T-helper 1 cell treated with Interleukin-12 subunit alpha and Interleukin-12 subunit beta and Interleukin-4 antibody, amounts not matched to agents 30 μg/mL and 1 μg/mL, for 36 hours (primary cell): ENCODE results near the gene TRUB2.
"Not testable (repeated sequence)": the region's sequence is repeated elsewhere in the genome, so short reads cannot be mapped to it uniquely, and the experiment has no call there.

Experiments
- H3K27ac Mint-ChIP-seq: one replicate; pipeline ENCODE4 v1.8.0; 2021; ENCODE audit warnings: mild to moderate bottlenecking, mixed read lengths
- H3K27me3 Mint-ChIP-seq: one replicate; pipeline ENCODE4 v1.8.0; 2021; ENCODE audit warnings: low read depth, mixed read lengths
- H3K36me3 Mint-ChIP-seq: one replicate; pipeline ENCODE4 v1.8.0; 2021; ENCODE audit warnings: low read depth, mixed read lengths
- H3K4me1 Mint-ChIP-seq: one replicate; pipeline ENCODE4 v1.8.0; 2021; ENCODE audit warnings: low read depth, mixed read lengths
- H3K4me3 Mint-ChIP-seq: one replicate; pipeline ENCODE4 v1.8.0; 2021; ENCODE audit warnings: mild to moderate bottlenecking, moderate library complexity, mixed read lengths
- H3K9me3 Mint-ChIP-seq: one replicate; pipeline ENCODE4 v1.8.0; 2021; ENCODE audit warnings: mixed read lengths

The TRUB2 gene

GRCh38 chr9:128297221-128297773 is 24.9 kb downstream of the TRUB2 start:
- no peak overlapping the region for H3K4me3 Mint-ChIP-seq
- no peaks in the 10 kb centered on the region for H3K9me3 Mint-ChIP-seq
- H3K4me1 Mint-ChIP-seq, result peaks cover 3% of the 10 kb centered on the region
- H3K36me3 Mint-ChIP-seq, result no peaks in the 10 kb centered on the region
- no peak overlapping the region for H3K27ac Mint-ChIP-seq
- no peaks in the 10 kb centered on the region for H3K27me3 Mint-ChIP-seq

GRCh38 chr9:128296340-128297220 is 25.7 kb downstream of the TRUB2 start:
- H3K4me3 Mint-ChIP-seq, result no peak overlapping the region
- H3K4me1 Mint-ChIP-seq, result peaks cover 3% of the 10 kb centered on the region
- no peak overlapping the region for H3K27ac Mint-ChIP-seq
- H3K9me3 Mint-ChIP-seq, result no peaks in the 10 kb centered on the region
- no peaks in the 10 kb centered on the region for H3K36me3 Mint-ChIP-seq
- no peaks in the 10 kb centered on the region for H3K27me3 Mint-ChIP-seq

- H3K27me3 Mint-ChIP-seq, result no peaks in the 10 kb centered on the region
- H3K36me3 Mint-ChIP-seq, result no peaks in the 10 kb centered on the region
- no peak overlapping the region for H3K27ac Mint-ChIP-seq
- peaks cover 3% of the 10 kb centered on the region for H3K4me1 Mint-ChIP-seq
- no peak overlapping the region for H3K4me3 Mint-ChIP-seq
- no peaks in the 10 kb centered on the region for H3K9me3 Mint-ChIP-seq
Measured at GRCh38 chr9:128294142-128294541, 28.1 kb downstream of the TRUB2 start.

- H3K9me3 Mint-ChIP-seq, result no peaks in the 10 kb centered on the region
- no peak overlapping the region for H3K27ac Mint-ChIP-seq
- H3K27me3 Mint-ChIP-seq, result no peaks in the 10 kb centered on the region
- no peaks in the 10 kb centered on the region for H3K36me3 Mint-ChIP-seq
- H3K4me1 Mint-ChIP-seq, result peaks cover 3% of the 10 kb centered on the region
- no peak overlapping the region for H3K4me3 Mint-ChIP-seq
Measured at GRCh38 chr9:128293091-128293490, 29.2 kb downstream of the TRUB2 start.

GRCh38 chr9:128292009-128292408 is 30.2 kb downstream of the TRUB2 start:
- no peak overlapping the region for H3K27ac Mint-ChIP-seq
- no peaks in the 10 kb centered on the region for H3K27me3 Mint-ChIP-seq
- H3K36me3 Mint-ChIP-seq, result no peaks in the 10 kb centered on the region
- peaks cover 3% of the 10 kb centered on the region for H3K4me1 Mint-ChIP-seq
- H3K9me3 Mint-ChIP-seq, result no peaks in the 10 kb centered on the region
- H3K4me3 Mint-ChIP-seq, result no peak overlapping the region

GRCh38 chr9:128288273-128289004 is 33.8 kb downstream of the TRUB2 start:
- H3K4me3 Mint-ChIP-seq, result no peak overlapping the region
- no peaks in the 10 kb centered on the region for H3K36me3 Mint-ChIP-seq
- H3K27ac Mint-ChIP-seq, result no peak overlapping the region
- no peaks in the 10 kb centered on the region for H3K4me1 Mint-ChIP-seq
- H3K27me3 Mint-ChIP-seq, result no peaks in the 10 kb centered on the region
- no peaks in the 10 kb centered on the region for H3K9me3 Mint-ChIP-seq

GRCh38 chr9:128286440-128286839 is 35.8 kb downstream of the TRUB2 start:
- H3K27me3 Mint-ChIP-seq, result no peaks in the 10 kb centered on the region
- no peak overlapping the region for H3K27ac Mint-ChIP-seq
- no peaks in the 10 kb centered on the region for H3K4me1 Mint-ChIP-seq
- H3K4me3 Mint-ChIP-seq, result no peak overlapping the region
- no peaks in the 10 kb centered on the region for H3K9me3 Mint-ChIP-seq
- H3K36me3 Mint-ChIP-seq, result no peaks in the 10 kb centered on the region

GRCh38 chr9:128285033-128285784 is 37.0 kb downstream of the TRUB2 start:
- Mint-ChIP-seq H3K27ac (no peak overlapping the region), H3K27me3 (no peaks in the 10 kb centered on the region), H3K9me3 (no peaks in the 10 kb centered on the region), H3K4me1 (peaks cover under 1% of the 10 kb centered on the region), H3K36me3 (no peaks in the 10 kb centered on the region), H3K4me3 (no peak overlapping the region)

- Mint-ChIP-seq H3K27me3 (no peaks in the 10 kb centered on the region), H3K9me3 (no peaks in the 10 kb centered on the region)
Measured at GRCh38 chr9:128282500-128282899, 39.7 kb downstream of the TRUB2 start.

GRCh38 chr9:128280084-128280622 is 42.1 kb downstream of the TRUB2 start:
- Mint-ChIP-seq H3K27ac (no peak overlapping the region), H3K4me3 (peak overlapping the region; percentile 16), H3K36me3 (peaks cover 5% of the 10 kb centered on the region), H3K27me3 (no peaks in the 10 kb centered on the region), H3K9me3 (no peaks in the 10 kb centered on the region), H3K4me1 (peaks cover 20% of the 10 kb centered on the region)

More at GRCh38 chr9:128282500-128282899, 39.7 kb downstream of the TRUB2 start:
- Mint-ChIP-seq H3K4me3 (no peak overlapping the region), H3K4me1 (peaks cover 7% of the 10 kb centered on the region), H3K36me3 (no peaks in the 10 kb centered on the region), H3K27ac (no peak overlapping the region)

GRCh38 chr9:128279088-128280073 is 42.9 kb downstream of the TRUB2 start:
- H3K4me3 Mint-ChIP-seq, H3K9me3 Mint-ChIP-seq, H3K36me3 Mint-ChIP-seq, H3K27me3 Mint-ChIP-seq, H3K27ac Mint-ChIP-seq: not testable (repeated sequence)
- peaks cover 28% of the 10 kb centered on the region for H3K4me1 Mint-ChIP-seq

- H3K9me3 Mint-ChIP-seq, result no peaks in the 10 kb centered on the region
- peaks cover 12% of the 10 kb centered on the region for H3K36me3 Mint-ChIP-seq
- no peaks in the 10 kb centered on the region for H3K27me3 Mint-ChIP-seq
- peak overlapping the region; percentile 96 for H3K27ac Mint-ChIP-seq
- H3K4me3 Mint-ChIP-seq, result peak overlapping the region; percentile 92
- peaks cover 41% of the 10 kb centered on the region for H3K4me1 Mint-ChIP-seq
Measured at GRCh38 chr9:128276574-128277270, 45.5 kb downstream of the TRUB2 start.
